H1 (cell line): ENCODE results near the gene BUD13. TPM values are rescaled to one million over a fixed set of nuclear protein-coding genes. Genes with fewer than 3 reads are reported as not detected.

ENCODE experiments used
- BRCA1 ChIP-seq: IDR thresholded peaks from 2 replicates; pipeline ENCODE4 v1.6.1; 2012; ENCODE audit warnings: low read depth, low read length, improper control_type of control experiment
- GTF2F1 ChIP-seq: IDR thresholded peaks from 2 replicates; pipeline ENCODE4 v1.6.1; 2012; ENCODE audit warnings: low read depth, low read length, improper control_type of control experiment, borderline replicate concordance
- PHF8 ChIP-seq: fragments of 200-600 bp; sonication (generic); conservative IDR thresholded peaks from 2 replicates; pipeline ENCODE4 v1.7.1; 2012; ENCODE audit warnings: low read depth, mild to moderate bottlenecking, inconsistent platforms, low read length, moderate library complexity
- SIRT6 ChIP-seq: IDR thresholded peaks from one replicate; pipeline ENCODE4 v1.7.1; 2012; ENCODE audit warnings: low read length, inconsistent platforms
- SRF ChIP-seq: IDR thresholded peaks from 2 replicates; pipeline ENCODE4 v1.6.1; 2011; ENCODE audit warnings: mild to moderate bottlenecking, low read depth, low read length, moderate library complexity
- SUZ12 ChIP-seq: fragments of 200-600 bp; sonication (generic); IDR thresholded peaks from 2 replicates; pipeline ENCODE4 v1.6.1; 2012; ENCODE audit warnings: mild to moderate bottlenecking, inconsistent platforms, low read length, moderate library complexity, mixed read lengths
- TAF7 ChIP-seq: optimal IDR thresholded peaks from 2 replicates; pipeline ENCODE3; 2011; ENCODE audit warnings: low read depth, mild to moderate bottlenecking, inconsistent platforms, low read length, moderate library complexity, borderline replicate concordance
- YY1 ChIP-seq: IDR thresholded peaks from 2 replicates; pipeline ENCODE4 v1.6.1; 2011; ENCODE audit warnings: low read depth, mild to moderate bottlenecking, low read length
- polyA plus RNA-seq, 7 experiments: library from polyadenylated mRNA; depleted of rRNA in 3 of 7; stranded (reverse) in 5 of 7; unstranded in 2 of 7; fragments of >200 nt in 5 of 7; fragments of 200-250 nt in 2 of 7; gene quantifications; 1 replicate in 5 of 7; 2 replicates in 1 of 7; 4 replicates in 1 of 7; pipeline versions ENCODE4 v1.2.1 to v1.2.3, GENCODE V29; 2011 to 2013; ENCODE audit warnings: missing spikeins in 2 of 7, mixed read lengths in 2 of 7
- total RNA-seq: library from RNA; stranded (reverse); fragmentation: NEBNext Ultra II Directional; extraction: Animal tissue kit (Norgen Biotek cat#: 25700); gene quantifications from 2 replicates; pipeline ENCODE4 v1.2.1, GENCODE V29; 2021
- TF ChIP-seq, protein P1 (sequence below): fragments of 300-600 bp; sonication (generic); IDR thresholded peaks from 2 replicates; pipeline ENCODE4 v1.7.1; 2012; ENCODE audit warnings: low read length, moderate library complexity, mild to moderate bottlenecking, inconsistent platforms; ENCODE audit not compliant: insufficient replicate concordance
- TF ChIP-seq, protein P2 (sequence below): IDR thresholded peaks from 2 replicates; pipeline ENCODE4 v1.6.1; 2012; ENCODE audit warnings: inconsistent platforms

BUD13 gene
- total and polyA plus RNA-seq, 2 of the 8 experiments (the other 6 are each of a cell fraction or from before 2014, with no cell fraction given) = 24.8 to 27.2 TPM

DNA sequence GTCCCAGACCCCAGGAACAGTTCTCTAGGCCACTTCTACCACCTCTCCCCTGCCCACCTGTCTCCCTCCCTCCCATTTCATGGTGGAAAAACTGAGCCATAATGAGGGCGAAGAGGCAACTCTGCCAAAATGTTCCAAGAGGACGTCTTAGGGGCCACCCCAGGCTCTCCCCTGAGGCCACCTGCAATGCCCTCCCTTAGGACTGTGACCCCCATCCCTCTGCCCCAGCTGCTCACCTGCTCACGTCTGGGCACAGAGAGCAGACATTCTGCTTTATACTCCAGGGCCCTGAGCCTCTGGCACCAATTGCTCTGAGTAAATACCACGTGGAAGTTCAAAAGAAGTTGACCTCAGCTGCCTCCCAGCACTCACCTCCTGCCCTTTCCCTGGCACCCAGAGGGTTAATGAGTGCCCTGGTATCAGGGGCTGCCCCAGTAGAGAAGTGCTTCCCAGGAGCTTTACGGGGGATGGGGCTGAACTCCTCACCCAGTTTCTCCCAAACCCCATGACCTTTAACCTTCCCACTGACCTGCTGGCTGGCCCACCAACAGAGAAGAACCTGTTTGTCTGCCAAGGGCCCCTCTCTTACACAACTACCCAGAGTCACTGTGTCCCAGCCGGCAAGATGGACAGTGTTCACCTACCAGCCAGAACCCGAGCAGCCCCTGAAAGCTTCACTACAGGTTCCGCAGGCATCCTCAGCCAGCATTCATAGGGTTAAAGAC lies 19.5 kb upstream of the BUD13 start (continued):
- TF ChIP-seq, protein P1, sequence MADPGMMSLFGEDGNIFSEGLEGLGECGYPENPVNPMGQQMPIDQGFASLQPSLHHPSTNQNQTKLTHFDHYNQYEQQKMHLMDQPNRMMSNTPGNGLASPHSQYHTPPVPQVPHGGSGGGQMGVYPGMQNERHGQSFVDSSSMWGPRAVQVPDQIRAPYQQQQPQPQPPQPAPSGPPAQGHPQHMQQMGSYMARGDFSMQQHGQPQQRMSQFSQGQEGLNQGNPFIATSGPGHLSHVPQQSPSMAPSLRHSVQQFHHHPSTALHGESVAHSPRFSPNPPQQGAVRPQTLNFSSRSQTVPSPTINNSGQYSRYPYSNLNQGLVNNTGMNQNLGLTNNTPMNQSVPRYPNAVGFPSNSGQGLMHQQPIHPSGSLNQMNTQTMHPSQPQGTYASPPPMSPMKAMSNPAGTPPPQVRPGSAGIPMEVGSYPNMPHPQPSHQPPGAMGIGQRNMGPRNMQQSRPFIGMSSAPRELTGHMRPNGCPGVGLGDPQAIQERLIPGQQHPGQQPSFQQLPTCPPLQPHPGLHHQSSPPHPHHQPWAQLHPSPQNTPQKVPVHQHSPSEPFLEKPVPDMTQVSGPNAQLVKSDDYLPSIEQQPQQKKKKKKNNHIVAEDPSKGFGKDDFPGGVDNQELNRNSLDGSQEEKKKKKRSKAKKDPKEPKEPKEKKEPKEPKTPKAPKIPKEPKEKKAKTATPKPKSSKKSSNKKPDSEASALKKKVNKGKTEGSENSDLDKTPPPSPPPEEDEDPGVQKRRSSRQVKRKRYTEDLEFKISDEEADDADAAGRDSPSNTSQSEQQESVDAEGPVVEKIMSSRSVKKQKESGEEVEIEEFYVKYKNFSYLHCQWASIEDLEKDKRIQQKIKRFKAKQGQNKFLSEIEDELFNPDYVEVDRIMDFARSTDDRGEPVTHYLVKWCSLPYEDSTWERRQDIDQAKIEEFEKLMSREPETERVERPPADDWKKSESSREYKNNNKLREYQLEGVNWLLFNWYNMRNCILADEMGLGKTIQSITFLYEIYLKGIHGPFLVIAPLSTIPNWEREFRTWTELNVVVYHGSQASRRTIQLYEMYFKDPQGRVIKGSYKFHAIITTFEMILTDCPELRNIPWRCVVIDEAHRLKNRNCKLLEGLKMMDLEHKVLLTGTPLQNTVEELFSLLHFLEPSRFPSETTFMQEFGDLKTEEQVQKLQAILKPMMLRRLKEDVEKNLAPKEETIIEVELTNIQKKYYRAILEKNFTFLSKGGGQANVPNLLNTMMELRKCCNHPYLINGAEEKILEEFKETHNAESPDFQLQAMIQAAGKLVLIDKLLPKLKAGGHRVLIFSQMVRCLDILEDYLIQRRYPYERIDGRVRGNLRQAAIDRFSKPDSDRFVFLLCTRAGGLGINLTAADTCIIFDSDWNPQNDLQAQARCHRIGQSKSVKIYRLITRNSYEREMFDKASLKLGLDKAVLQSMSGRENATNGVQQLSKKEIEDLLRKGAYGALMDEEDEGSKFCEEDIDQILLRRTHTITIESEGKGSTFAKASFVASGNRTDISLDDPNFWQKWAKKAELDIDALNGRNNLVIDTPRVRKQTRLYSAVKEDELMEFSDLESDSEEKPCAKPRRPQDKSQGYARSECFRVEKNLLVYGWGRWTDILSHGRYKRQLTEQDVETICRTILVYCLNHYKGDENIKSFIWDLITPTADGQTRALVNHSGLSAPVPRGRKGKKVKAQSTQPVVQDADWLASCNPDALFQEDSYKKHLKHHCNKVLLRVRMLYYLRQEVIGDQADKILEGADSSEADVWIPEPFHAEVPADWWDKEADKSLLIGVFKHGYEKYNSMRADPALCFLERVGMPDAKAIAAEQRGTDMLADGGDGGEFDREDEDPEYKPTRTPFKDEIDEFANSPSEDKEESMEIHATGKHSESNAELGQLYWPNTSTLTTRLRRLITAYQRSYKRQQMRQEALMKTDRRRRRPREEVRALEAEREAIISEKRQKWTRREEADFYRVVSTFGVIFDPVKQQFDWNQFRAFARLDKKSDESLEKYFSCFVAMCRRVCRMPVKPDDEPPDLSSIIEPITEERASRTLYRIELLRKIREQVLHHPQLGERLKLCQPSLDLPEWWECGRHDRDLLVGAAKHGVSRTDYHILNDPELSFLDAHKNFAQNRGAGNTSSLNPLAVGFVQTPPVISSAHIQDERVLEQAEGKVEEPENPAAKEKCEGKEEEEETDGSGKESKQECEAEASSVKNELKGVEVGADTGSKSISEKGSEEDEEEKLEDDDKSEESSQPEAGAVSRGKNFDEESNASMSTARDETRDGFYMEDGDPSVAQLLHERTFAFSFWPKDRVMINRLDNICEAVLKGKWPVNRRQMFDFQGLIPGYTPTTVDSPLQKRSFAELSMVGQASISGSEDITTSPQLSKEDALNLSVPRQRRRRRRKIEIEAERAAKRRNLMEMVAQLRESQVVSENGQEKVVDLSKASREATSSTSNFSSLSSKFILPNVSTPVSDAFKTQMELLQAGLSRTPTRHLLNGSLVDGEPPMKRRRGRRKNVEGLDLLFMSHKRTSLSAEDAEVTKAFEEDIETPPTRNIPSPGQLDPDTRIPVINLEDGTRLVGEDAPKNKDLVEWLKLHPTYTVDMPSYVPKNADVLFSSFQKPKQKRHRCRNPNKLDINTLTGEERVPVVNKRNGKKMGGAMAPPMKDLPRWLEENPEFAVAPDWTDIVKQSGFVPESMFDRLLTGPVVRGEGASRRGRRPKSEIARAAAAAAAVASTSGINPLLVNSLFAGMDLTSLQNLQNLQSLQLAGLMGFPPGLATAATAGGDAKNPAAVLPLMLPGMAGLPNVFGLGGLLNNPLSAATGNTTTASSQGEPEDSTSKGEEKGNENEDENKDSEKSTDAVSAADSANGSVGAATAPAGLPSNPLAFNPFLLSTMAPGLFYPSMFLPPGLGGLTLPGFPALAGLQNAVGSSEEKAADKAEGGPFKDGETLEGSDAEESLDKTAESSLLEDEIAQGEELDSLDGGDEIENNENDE = no peak
- TF ChIP-seq BRCA1 (no peak), GTF2F1 (no peak), SIRT6 (no peak), TAF7 (no peak), PHF8 (no peak), YY1 (no peak), SRF (no peak), SUZ12 (no peak)
- TF ChIP-seq, protein P2, sequence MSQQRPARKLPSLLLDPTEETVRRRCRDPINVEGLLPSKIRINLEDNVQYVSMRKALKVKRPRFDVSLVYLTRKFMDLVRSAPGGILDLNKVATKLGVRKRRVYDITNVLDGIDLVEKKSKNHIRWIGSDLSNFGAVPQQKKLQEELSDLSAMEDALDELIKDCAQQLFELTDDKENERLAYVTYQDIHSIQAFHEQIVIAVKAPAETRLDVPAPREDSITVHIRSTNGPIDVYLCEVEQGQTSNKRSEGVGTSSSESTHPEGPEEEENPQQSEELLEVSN = no peak
